HG02884 (cell line): ENCODE results near the gene RCN1.
"Not testable (repeated sequence)": the region's sequence is repeated elsewhere in the genome, so short reads cannot be mapped to it uniquely, and the experiment has no call there.

ENCODE experiments used
- ATAC-seq: cut with Tn5 transposase; IDR thresholded peaks from one replicate; pipeline ENCODE4 v1.9.1; 2021; ENCODE audit warnings: mild to moderate bottlenecking, moderate library complexity; ENCODE audit not compliant: unreplicated experiment

Gene RCN1

DNA sequence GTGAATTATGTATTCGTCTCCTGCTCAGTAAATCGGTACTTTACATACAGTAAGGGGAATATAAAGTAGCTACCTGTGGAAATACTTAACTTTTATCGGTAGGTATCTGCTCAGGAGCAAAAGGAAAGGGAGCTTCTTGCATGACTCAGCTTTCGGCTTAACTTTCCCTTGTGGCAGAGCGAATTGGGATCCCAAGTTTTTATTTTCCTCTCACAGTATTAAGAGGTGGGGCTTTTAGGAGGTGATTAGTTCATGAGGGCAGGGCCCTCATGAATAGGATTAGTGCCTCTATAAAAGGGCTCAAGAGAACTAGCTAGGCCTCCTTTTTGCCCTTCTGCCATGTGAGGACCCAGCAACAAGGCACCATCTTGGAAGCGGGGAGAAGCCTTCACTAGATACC, 18.7 kb downstream of the RCN1 start:
- no peak for ATAC-seq

DNA sequence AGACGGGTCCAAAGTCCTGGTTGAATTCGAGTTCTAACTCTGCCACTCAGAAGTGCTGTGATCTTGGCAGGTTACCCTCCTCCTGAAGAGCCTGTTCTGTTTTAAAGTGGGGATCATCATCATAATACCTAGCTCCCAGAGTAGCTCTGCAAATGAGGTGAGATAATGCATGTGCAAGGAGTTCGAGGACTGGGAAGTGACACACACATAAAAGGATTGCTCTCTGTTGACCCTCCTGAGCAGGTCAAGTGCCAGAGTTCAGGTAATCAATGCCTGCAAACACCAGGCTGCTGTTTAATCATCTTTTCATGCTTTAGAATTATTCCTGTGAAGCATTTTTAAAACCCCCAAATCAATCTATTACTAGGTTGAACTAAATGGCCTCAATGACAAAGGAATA, 19.9 kb downstream of the RCN1 start:
- no peak for ATAC-seq

DNA sequence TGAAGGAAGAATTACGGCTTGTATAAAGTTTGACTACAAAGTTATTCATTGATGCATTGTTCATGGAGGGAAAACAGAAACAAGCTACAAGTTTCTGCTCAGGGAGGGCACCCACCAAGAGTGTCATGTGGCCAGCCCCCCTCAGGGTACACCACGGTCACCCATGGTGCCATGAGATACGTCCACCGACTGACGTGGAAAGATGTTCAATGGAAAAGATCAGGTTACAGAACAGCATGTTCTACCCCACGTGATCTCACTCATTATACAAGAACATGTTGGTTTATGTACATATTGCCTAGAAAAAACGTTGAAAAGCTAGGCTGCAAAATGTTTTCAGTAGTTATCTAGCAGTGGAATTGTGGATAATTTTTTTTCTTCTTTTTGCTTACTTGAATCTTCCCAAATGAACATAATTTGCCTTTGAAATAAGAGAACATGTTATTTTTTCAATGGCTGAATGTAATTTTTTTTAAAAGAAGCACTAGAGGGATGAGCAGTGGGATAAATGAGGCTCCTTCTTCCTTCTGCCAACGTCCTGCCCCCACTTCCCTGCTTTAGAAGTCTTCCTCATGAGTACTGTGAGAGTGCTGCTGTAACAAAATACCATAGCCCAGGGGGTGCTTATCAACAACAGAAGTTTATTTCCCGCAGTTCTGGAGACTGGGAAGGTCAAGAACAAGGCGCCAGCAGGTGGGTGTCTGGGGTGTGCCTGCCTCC, 22.5 kb downstream of the RCN1 start:
- ATAC-seq, result no peak

DNA sequence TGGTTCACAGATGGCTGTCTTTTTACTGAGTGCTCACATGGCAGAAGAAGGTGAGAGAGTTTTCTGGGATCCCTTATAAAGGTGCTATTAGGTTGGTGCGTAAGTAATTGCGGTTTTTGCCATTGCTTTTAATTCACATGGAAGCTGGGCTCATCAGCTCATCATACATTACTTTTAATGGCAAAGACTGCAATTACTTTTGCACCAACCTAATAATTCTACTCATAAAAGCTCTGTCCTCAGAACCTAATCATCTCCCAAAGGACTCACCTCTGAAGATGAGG, 23.0 kb downstream of the RCN1 start:
- no peak for ATAC-seq

DNA sequence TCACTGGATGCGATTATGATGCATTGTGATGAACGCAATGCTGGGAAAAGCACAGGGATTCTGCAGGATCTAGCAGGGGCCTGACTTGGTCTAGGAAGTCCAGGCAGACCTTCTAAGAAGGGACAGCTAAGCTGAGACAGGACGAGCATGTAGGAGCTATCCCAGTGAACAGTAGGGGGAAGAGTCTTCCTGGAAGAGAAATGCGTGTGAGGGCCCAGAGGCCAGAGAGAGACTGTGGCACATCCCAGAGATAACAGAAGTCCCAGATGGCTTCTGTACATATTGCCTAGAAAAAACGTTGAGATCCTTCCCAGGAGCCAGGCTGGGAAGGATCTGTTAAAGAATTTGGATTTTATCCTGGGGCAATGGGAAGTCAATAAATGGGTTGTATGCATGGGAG, 24.6 kb downstream of the RCN1 start:
- ATAC-seq, result no peak

DNA sequence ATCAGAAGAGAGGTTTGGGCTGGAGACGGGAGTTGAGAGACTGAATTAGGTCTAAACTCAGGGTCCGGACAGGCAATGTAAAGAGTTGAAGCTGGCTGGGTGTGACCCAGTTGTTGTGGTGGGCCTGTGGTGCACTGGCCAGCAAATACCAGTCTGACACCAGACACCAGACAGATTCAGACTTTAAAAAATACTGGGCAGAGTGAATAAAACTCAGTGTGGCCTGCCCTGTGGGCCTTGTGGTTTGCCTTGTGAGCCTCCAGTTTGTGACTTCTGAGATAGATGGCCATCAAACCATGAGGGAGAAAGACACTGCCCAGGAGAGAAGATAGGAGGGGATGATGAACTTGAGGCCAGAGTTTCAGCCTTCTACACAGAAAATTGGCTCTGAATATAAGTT, 25.8 kb downstream of the RCN1 start:
- ATAC-seq, result no peak

DNA sequence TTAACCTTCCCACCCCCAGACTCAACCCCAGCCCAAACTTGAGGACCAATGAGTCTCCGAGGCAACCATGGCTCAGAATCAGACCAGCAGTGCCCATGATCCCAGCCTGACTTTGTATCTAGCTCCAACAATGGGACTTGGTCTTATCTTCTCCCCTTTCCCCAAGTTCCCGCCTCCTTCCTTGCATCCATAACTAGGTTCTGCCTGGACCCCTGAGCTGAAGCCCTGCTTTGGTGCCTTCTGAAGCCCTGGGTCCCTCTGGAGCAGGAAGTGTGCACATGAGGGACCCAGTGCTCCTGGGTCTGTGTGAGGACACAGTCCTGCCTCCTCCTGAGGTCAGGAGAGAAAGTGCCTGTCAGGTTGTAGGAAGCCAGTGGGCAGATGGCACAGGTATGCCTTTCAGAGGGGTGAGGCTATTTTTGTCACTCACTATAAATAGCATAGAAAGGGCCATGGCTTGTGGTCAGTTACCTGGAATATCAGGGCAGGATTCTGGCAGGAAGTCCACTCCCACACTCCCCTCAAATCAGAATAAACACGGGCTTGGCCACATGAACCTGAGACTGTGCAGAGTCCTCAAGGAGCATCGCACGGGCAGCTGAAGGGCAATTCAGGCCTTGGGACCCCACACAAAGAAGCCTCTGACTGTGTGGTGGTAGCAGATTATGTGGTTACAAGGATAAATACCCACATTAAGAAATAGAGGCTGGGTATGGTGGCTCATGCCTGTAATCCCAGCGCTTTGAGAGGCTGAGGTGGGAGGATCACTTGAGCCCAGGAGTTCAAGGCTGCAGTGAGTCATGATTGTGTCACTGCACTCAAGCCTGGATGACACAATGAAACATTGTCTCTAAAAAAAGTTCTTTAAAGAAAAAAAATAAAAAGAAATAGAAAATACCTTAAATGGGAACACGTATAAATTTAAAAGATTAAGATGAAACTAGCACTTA, 27.4 kb downstream of the RCN1 start:
- ATAC-seq, result no peak

DNA sequence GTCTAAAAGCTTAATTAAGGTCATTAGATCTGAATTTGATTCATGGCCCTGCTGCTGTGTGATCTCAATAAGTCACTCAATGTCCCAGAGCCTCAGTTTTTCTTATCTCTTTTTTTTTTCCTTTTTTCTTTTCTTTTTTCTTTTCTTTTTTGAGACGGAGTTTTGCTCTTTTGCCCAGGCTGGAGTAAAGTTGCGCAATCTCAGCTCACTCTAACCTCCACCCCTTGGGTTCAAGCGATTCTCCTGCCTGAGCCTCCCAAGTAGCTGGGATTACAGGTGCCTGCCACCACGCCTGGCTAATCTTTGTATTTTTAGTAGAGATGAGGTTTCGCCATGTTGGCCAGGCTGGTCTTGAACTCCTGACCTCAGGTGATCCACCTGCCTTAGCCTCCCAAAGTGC, 28.3 kb downstream of the RCN1 start:
- ATAC-seq, result not testable (repeated sequence)

DNA sequence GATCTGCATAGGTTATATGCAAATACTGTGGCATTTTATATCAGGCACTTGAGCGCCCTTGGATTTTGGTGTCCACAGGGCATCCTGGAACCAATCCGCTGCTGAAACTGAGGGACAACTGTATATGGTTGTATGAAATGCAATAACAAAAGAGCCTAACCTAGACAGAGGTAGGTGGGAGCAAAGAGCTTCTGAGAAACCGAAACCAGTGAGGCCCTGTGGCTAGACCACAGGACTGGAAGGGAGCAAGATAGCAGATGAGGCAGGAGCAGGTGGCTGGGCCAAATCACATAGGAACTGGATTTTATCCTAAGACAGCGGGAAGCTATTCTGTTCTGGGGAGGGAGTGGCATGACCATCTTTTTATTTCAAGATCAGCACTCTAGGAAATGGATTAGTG, 30.1 kb downstream of the RCN1 start:
- ATAC-seq, result peak; percentile 71

DNA sequence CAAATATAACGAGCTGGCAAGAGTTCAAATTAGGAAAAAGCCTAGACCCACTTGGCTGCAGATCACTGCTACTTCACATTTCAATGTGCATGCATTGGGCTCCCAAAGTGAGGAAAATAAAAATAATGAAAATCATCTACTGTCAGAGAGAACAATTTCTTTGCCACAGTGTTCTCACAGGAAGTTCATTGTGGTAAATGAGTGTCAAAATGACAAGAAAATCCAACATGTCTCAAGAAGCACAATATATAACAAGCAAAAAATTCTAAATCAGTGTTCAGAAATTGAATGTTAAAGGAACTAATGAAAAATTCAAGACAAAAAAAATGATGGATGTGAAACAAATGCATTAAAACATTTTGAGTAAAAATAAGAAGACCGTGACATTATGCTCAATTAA, 31.3 kb downstream of the RCN1 start:
- ATAC-seq, result no peak

DNA sequence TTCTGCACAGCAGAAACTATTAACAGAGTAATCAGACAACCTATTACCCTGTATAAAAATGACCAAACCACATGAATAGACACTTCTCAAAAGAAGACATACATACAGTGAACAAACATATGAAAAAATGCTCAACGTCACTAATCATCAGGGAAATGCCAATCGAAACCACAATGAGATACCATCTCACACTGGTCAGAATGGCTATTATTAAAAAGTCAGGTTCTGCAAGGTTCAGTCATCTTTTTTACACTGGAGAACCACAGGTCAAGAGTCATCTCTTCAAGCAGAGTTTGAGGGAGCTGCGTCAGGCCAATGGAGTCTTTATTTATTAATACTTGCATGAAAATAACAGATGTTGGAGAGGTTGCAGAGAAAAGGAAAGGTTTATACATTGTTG, 40.4 kb downstream of the RCN1 start:
- ATAC-seq, result no peak

DNA sequence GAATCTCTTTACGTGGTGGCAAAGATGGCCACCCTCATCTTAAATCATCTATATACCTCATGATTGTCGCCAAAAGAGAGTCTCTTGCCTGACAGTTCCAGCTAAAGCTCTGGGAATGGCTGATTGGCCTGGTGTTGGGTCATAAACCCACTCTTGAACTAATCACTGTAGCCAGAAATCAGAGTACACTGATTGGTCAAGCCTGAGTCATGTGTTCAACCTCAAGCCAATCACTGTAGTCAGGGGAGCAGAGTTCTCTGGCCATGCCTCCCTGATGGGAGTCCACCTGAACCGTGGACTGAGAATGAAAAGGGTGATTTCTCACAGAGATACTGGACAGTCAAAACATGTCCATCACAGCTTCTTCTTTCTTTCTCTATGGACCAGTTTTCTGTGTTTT, 45.8 kb downstream of the RCN1 start:
- no peak for ATAC-seq

DNA sequence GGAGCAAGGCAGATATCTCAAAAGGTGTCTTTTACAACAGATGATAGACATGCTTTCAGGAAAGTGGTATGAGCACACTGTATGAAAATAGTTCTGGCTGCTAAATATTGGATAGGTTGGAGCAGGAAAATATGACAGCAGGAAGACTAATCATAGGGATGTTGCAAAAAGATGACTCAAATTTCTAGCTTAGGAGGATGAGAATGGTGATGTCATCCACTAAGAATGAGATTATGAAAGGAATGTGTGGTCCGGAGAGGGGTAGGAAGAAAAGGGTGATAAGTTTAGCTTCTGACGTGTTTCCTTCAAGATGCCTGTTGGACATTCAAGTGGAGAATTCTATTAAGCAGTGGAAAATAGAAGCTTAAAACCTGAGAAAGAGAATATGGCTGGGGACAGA, 46.4 kb downstream of the RCN1 start:
- no peak for ATAC-seq

DNA sequence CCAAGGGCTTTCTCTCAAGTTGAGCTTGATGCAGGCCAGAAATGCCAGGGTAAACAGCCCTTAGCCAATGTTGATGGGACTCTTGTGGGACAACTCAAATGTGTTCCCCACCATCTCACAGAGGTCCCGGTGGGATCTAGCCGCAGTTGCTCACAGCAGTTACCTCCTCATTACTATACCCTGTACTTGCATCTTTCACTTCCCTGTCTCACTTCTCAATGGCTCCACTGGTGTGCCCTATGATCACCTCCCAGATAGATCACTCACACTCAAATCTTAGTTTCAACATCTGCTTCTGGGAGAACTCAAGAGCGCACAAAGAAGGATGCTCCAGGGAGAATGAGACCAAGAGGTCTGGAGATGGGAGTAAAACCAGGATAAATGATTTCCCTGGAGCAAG, 47.0 kb downstream of the RCN1 start:
- no peak for ATAC-seq

DNA sequence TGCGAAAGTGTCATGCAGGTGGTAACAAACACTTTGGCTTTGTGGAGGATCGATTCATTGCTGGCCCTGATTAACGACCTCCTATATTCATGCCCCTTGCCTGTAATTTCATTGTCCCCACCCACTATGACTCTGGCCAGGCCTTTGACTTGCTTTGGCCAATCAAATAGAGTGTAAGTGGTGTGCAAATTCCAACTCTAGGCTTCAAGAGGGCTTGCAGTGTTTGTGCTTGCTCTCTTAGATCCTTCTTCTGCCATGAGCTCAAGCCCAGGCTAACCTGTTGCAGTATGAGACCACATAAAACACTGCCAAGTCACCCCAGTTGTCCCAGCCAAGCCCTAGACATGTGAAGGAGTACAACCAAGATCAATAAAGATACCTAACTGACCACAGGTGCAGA, 48.0 kb downstream of the RCN1 start:
- ATAC-seq, result no peak

DNA sequence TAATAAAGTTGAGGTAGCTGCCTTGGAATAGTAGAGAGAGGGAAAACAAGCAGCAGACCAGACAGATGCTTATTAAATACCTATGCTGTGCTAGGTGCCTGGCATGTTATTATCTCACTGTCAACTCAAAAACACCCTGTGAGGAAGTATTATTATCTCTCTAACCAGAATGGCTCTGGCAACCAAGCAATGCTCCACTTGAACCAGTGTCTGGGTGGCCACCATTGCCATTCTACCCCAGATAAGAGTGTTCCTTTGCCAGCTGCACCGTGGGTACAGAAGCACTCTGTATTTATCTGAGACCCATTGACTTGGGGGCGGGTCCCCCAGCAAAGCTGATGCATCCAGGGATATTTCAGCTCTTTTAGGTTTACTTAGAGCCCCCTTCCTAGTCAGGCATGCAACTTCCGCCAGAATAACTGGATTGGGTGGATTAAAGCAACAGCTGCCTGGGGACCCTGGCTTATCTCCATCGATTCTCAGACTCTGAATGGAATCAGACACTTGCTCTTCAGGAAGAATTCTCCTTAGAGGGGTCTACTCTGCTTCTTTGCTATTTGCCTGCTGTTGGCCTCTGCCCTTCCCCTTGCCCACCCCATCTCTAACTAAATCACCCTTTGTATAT, 49.1 kb downstream of the RCN1 start:
- no peak for ATAC-seq

DNA sequence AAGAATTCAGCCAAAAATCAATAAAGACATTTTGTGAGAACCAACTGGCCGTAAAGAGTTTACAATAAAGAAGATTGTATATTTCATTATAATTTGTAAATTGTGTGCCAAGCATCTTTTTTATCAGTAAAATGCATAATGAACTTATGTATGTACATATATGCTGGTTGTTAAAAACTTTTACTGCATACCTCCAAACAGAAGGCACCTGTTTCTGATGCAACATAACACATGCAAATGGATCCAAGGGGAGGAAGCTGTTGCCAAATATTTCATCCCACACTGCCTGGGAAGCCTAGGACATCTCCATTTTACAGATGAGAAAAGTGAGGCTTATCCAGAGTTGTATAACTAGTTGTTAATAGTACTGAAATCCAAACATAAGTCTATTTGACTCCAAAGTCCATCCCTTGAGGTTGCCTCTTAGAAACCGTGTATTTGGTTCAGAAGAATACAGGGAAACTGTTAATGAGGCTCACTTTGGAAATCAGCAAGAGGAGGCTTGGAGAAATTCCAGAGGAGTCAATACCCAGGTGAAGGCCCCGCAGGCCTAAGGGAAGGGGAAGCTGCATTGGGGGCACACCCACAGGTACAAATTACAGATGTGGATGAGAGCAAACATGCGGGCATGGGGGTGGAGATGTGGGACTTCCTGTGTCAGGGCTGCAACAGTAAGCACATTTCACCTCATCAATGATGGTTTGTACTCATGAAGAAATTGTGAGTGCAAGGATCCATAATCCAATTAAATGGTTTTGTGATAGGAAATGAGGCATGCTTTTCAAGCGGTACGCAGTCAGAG, 51.1 kb downstream of the RCN1 start:
- no peak for ATAC-seq

DNA sequence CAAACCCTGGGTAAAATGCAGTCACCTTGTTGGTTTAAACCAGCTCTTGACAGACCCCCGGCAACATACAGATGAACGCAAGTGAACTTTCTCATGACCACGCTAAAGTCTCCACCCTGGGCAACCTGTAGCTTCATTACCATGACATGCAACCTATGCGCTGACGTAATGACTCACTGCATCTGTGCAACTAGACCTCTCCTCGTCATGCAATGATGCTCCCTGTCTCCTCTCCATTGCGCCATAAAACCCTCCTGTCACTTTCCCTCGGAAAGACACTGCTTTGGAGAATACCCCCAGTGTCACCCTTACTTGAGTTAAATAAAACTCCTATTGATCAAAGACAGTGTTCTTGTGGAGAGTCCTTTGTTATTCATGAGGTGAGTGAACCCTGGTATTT, 52.5 kb downstream of the RCN1 start:
- ATAC-seq, result no peak

DNA sequence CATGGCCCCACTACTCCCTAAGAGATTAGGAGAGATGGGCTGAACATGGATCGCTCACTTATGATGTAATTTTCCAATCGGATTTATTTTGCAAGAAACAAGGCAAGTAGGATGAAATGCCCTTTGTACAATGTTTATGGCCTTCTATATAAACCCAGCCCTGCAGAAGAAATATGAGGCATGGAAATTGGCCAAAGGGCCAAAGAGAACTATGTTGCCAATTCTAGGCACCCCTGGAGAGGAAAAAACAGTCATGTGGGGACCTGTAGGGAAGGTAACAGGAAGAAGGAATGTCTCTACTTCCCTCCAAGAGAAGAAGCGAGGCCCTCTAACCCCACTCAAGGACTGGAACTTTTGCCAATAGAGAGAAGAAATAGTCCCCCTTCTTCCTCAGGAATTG, 54.4 kb downstream of the RCN1 start:
- no peak for ATAC-seq

DNA sequence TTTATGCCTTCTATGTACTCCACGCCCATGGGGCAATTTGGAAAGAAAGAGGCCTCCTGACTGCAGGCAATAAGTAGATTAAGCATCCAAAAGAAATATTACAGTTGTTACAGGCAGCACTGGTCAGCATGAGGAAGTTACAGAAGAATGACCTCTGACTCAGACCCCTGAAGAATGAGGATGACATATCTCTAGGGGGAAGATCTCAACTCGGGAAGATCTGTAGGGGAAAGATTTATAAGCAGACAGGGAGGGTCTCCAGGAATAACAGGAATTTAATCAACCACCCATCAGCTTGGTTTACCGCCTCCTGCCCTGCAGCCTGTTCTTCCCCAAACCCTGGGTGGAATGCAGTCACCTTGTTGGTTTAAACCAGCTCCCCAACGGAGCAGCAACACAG, 58.0 kb downstream of the RCN1 start:
- ATAC-seq, result no peak

DNA sequence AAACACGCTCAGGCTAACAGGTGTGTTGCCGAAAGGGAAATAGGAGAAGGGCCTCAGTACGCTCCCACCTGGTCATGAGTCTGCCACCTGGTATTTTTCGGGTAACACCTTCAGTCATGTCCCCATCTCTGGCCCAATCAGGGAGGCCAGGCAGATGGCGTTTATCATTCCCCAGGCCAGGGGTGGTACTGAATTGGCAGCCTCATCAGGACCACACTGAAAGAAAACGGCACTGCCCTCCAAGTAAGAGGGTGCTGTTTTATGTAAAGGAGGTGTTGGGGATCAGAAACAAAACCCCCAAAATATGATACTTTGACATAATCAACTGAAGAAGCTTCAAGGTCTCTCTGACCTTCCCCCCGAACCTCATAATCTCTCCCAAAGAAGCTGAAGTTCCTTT, 58.9 kb downstream of the RCN1 start:
- no peak for ATAC-seq
